ENCODE measurements around the gene GNA14. TPM values are rescaled to one million over a fixed set of nuclear protein-coding genes. Genes with fewer than 3 reads are reported as not detected.

GNA14 gene
- total RNA-seq, 2 donors from 2014 or later = 0.62 to 8.0 TPM

- Mint-ChIP-seq H3K9me3 (no peaks in the 10 kb centered on the region), H3K4me1 (peaks cover 32% of the 10 kb centered on the region), H3K27me3 (ENCODE audit: insufficient read depth) (no peaks in the 10 kb centered on the region), H3K36me3 (ENCODE audit: low read depth) (no peaks in the 10 kb centered on the region), H3K27ac (no peak overlapping the region), H3K4me3 (no peak overlapping the region)
- H3K4me3 ChIP-seq (ENCODE audit: low read length) = no peak overlapping the region
- WGBS, 2 experiments (ENCODE audit: insufficient coverage in 1 of 2, insufficient read length in 1 of 2) = 85 to 90% methylated on average over 2 to 3 of the region's 3 CpGs
- H3K9me3 ChIP-seq (ENCODE audit: control insufficient read depth, low read length) = no peaks in the 10 kb centered on the region
- H3K9ac ChIP-seq (ENCODE audit: extremely low read depth, low read length, poor library complexity, severe bottlenecking) = no peak overlapping the region
- H3K4me1 ChIP-seq (ENCODE audit: control insufficient read depth, insufficient read depth, low read length) = peaks cover 6% of the 10 kb centered on the region
- TF ChIP-seq CTCF (conservative IDR thresholded peaks at IDR 0.05) = no peak
- H3K27me3 ChIP-seq (ENCODE audit: control insufficient read depth, insufficient read depth, low read length, poor library complexity, severe bottlenecking) = no peaks in the 10 kb centered on the region
- DNase-seq = no peak
- H3K36me3 ChIP-seq (ENCODE audit: control insufficient read depth, insufficient read depth, low read length) = no peaks in the 10 kb centered on the region
- H3K27ac ChIP-seq (ENCODE audit: low read depth, low read length) = no peak overlapping the region
Measured at GRCh38 chr9:77582525-77582924, 65.6 kb downstream of the GNA14 start.

GRCh38 chr9:77575785-77576184 lies 72.3 kb downstream of the GNA14 start:
- no peaks in the 10 kb centered on the region for H3K4me1 ChIP-seq (ENCODE audit: control insufficient read depth, insufficient read depth, low read length)
- no peak overlapping the region for H3K27ac Mint-ChIP-seq

GRCh38 chr9:77569335-77569734 lies 78.8 kb downstream of the GNA14 start:
- WGBS, 2 experiments (ENCODE audit: insufficient coverage in 1 of 2, insufficient read length in 1 of 2) = 50 to 71% methylated on average over 2 to 4 of the region's 4 CpGs
- Histone ChIP-seq H3K27me3 (ENCODE audit: control insufficient read depth, insufficient read depth, low read length, poor library complexity, severe bottlenecking) (no peaks in the 10 kb centered on the region), H3K4me3 (ENCODE audit: low read length) (no peak overlapping the region), H3K9me3 (ENCODE audit: control insufficient read depth, low read length) (no peaks in the 10 kb centered on the region), H3K4me1 (ENCODE audit: control insufficient read depth, insufficient read depth, low read length) (no peaks in the 10 kb centered on the region), H3K36me3 (ENCODE audit: control insufficient read depth, insufficient read depth, low read length) (no peaks in the 10 kb centered on the region), H3K9ac (ENCODE audit: extremely low read depth, low read length, poor library complexity, severe bottlenecking) (no peak overlapping the region), H3K27ac (ENCODE audit: low read depth, low read length) (no peak overlapping the region)
- Mint-ChIP-seq H3K27ac (no peak overlapping the region), H3K36me3 (ENCODE audit: low read depth) (no peaks in the 10 kb centered on the region), H3K27me3 (ENCODE audit: insufficient read depth) (no peaks in the 10 kb centered on the region), H3K4me1 (no peaks in the 10 kb centered on the region), H3K9me3 (no peaks in the 10 kb centered on the region), H3K4me3 (no peak overlapping the region)
- TF ChIP-seq CTCF (conservative IDR thresholded peaks at IDR 0.05) = peak; percentile 27
- peak; percentile 60 for DNase-seq

More at GRCh38 chr9:77575785-77576184, 72.3 kb downstream of the GNA14 start:
- Histone ChIP-seq H3K27ac (ENCODE audit: low read depth, low read length) (no peak overlapping the region), H3K9ac (ENCODE audit: extremely low read depth, low read length, poor library complexity, severe bottlenecking) (no peak overlapping the region), H3K9me3 (ENCODE audit: control insufficient read depth, low read length) (no peaks in the 10 kb centered on the region), H3K27me3 (ENCODE audit: control insufficient read depth, insufficient read depth, low read length, poor library complexity, severe bottlenecking) (no peaks in the 10 kb centered on the region), H3K36me3 (ENCODE audit: control insufficient read depth, insufficient read depth, low read length) (no peaks in the 10 kb centered on the region), H3K4me3 (ENCODE audit: low read length) (no peak overlapping the region)
- Mint-ChIP-seq H3K4me1 (peaks cover 4% of the 10 kb centered on the region), H3K4me3 (no peak overlapping the region), H3K36me3 (ENCODE audit: low read depth) (no peaks in the 10 kb centered on the region), H3K9me3 (no peaks in the 10 kb centered on the region), H3K27me3 (ENCODE audit: insufficient read depth) (no peaks in the 10 kb centered on the region)
- WGBS, 2 experiments (ENCODE audit: insufficient coverage in 1 of 2, insufficient read length in 1 of 2) = 100% methylated on average over 1 of the region's 2 CpGs; no CpG with 5 or more reads in 1 of the 2 experiments
- no peak for TF ChIP-seq CTCF (conservative IDR thresholded peaks at IDR 0.05)
- DNase-seq = peak; percentile 75
